Adipocyte (in vitro differentiated cells): ENCODE data around the gene HNRNPA1L2.
"Not testable (repeated sequence)": the region's sequence is repeated elsewhere in the genome, so short reads cannot be mapped to it uniquely, and the experiment has no call there.

Experiments used
- DNase-seq: peaks from one replicate; pipeline ENCODE4 v3.0.0-alpha.2; 2015; ENCODE audit warnings: low read depth
- H3K27me3 ChIP-seq: replicated peaks from 2 replicates; pipeline ENCODE4 v1.7.0; 2013; ENCODE audit warnings: mild to moderate bottlenecking, low read length, moderate library complexity; ENCODE audit not compliant: control insufficient read depth, insufficient read depth
- H3K36me3 ChIP-seq: 2 replicates; pipeline ENCODE4 v1.7.0; 2013; ENCODE audit warnings: low read length, mild to moderate bottlenecking, moderate library complexity; ENCODE audit not compliant: control insufficient read depth, insufficient read depth, severe bottlenecking
- H3K4me1 ChIP-seq: 2 replicates; pipeline ENCODE4 v1.7.0; 2013; ENCODE audit warnings: mild to moderate bottlenecking, low read length, moderate library complexity; ENCODE audit not compliant: control insufficient read depth, insufficient read depth
- H3K4me3 ChIP-seq: 2 replicates; pipeline ENCODE4 v1.7.0; 2013; ENCODE audit warnings: mild to moderate bottlenecking, low read length, moderate library complexity
- H3K9ac ChIP-seq: 2 replicates; pipeline ENCODE4 v1.7.0; 2013; ENCODE audit warnings: mild to moderate bottlenecking, low read length, moderate library complexity
- H3K9me3 ChIP-seq: 2 replicates; pipeline ENCODE4 v1.7.0; 2013; ENCODE audit warnings: mild to moderate bottlenecking, low read length, moderate library complexity; ENCODE audit not compliant: control insufficient read depth

The HNRNPA1L2 gene

DNA sequence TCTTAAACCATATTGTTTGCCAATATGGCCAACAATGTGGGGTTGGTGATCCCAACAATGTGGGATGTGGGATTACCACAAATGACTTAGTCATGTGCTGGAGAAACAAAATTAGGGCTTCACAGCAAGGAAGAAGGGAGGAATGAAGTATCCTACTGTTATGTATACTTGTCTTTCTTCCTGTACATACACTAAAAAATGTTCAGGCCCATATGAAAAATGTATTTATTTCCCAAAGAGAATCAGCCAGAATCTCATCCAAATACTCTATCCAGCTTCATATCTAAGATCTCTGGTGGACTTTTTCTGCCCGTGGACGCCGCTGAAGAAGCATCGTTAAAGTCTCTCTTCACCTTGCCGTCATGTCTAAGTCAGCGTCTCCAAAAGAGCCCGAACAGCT lies at the start of gene HNRNPA1L2:
Gene HNRNPA1L2 (plus strand): TSS at position 301 of the 400 bp plus-strand sequence. CDS start 62 bp downstream, at position 363.
- Histone ChIP-seq H3K4me3 (no peak within 1 kb of the TSS), H3K36me3 (peaks cover 12% of the 10 kb centered on the region), H3K4me1 (peaks cover 9% of the 10 kb centered on the region), H3K27me3 (no peaks in the 10 kb centered on the region), H3K9me3 (no peaks in the 10 kb centered on the region), H3K9ac (no peak within 1 kb of the TSS)
- no peak for DNase-seq

DNA sequence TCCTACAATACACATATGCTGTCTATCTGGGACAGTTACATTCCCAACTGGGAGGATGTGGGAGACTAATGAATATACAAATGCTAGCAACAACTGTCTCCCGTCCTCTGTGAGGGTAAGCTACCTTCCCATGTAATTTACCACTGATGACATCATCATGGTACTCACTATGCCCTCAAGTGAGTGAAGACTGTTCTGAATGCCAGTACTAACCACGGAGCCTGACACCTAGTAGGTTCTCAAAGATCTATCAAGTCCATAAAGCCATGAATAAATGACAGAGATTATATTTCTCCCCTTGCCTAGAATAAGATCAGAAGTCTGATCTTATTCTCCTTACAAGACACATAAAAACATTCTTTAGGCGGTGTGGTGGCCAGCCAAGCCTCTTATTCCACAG lies 49.1 kb upstream of the HNRNPA1L2 start:
- not testable (repeated sequence) for H3K36me3 ChIP-seq, H3K27me3 ChIP-seq, DNase-seq

DNA sequence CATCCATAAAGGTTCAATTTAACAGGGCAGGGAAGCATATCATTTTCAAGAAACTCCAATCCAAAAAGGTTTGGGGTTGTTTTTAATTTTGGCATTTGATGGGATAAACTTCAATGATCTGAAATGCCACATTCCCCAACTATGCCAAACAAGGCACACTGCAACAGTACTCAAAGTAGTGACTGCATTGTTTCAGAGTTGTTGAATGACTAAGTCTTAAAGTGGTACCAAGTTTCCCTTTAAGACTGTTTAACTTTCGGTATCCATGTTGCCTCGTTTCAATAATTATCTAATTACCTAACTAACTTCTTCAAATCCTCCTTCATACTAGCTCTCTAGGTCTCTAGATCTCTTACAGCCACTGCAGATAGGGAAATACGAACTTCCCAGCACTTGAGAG lies 48.4 kb upstream of the HNRNPA1L2 start:
- not testable (repeated sequence) for H3K36me3 ChIP-seq, H3K9ac ChIP-seq, H3K4me3 ChIP-seq, H3K27me3 ChIP-seq, H3K4me1 ChIP-seq, H3K9me3 ChIP-seq, DNase-seq

More for the DNA sequence above, 49.1 kb upstream of the HNRNPA1L2 start:
- H3K9me3 ChIP-seq, H3K9ac ChIP-seq, H3K4me1 ChIP-seq, H3K4me3 ChIP-seq: not testable (repeated sequence)

DNA sequence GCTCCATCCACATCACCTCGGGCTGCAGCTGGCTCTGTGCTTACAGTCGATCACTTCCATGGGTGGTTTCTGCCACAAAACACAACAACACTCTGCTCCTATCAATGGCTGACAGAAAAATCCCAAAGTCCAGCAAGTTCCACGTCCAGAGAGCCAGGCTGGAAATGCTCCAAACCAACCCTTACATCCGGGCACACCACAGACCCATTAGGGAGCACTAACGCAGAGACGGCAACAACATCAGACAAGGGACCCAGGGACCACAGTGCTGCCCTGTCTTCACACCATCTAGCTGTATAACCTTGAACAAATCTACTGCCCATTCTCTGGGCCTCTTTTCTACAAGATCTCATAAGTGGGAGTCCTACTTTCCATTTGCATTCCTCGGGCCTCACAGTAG lies 47.9 kb upstream of the HNRNPA1L2 start:
- H3K9ac ChIP-seq, H3K4me1 ChIP-seq, H3K36me3 ChIP-seq, H3K9me3 ChIP-seq, H3K4me3 ChIP-seq, DNase-seq, H3K27me3 ChIP-seq: not testable (repeated sequence)

DNA sequence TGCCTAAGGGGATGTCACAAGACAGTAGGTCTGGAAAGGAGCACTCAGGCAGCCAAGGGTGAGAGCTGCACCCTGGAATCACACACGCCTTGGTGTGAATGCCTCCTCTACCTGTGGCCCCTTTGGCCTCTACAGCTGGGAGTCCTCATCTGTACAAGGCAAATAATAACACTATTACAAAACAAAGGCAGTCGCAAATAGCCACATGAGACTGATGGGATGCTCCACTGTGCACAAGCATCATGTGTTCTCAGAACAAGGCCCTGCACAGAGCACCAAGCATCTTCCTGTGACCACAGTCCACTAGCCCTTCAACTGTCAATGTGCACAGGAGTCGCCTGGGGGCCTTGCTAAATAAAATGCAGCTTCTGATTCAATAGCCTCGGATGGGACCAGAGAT lies 44.6 kb upstream of the HNRNPA1L2 start:
- Histone ChIP-seq H3K36me3 (no peaks in the 10 kb centered on the region), H3K9ac (no peak overlapping the region), H3K4me3 (no peak overlapping the region), H3K4me1 (peaks cover 9% of the 10 kb centered on the region), H3K27me3 (no peaks in the 10 kb centered on the region), H3K9me3 (no peaks in the 10 kb centered on the region)
- no peak for DNase-seq

DNA sequence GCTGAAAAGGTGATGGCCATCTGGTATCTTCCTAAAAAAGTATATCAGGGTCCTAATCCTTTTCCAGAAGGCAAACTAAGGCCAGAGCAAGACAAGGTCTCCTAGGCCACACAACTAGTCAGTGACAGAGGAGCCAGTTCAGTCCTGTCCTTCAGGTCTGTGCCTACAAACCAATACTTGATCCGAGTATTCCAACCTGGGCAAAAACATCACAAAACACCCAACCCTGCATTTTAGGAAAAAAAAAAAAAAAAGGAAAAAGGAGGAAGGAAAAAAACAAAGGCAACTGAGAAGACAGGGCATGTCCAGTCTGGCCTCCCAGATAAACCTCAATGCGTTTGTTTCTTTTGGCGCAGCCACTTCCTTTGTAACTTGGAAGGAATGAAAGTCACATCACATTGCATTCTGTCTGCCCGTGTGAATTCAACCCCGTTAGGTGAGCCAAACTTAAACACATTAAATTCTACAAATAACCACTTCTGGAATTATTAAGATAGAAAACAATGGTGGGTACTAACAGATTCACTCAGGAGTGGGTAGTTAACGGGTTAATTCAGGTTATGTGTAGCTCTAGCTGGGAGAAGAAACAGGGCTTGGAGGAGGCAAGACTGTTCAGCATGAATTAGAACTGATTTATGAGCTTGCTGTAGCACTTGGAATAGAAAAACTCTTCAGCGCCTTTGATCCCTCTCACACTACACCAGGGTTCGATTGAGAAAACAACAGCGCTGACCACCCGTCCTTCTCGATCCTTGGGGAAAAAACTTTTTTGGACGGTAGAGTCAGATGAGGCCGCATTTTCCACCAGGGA lies 43.0 kb upstream of the HNRNPA1L2 start:
- no peaks in the 10 kb centered on the region for H3K36me3 ChIP-seq
- H3K9me3 ChIP-seq = no peaks in the 10 kb centered on the region
- H3K27me3 ChIP-seq = no peaks in the 10 kb centered on the region
- H3K4me3 ChIP-seq = peak overlapping the region; percentile 79
- H3K4me1 ChIP-seq = peaks cover 9% of the 10 kb centered on the region
- H3K9ac ChIP-seq = peak overlapping the region; percentile 85
- DNase-seq = peak; percentile 52

DNA sequence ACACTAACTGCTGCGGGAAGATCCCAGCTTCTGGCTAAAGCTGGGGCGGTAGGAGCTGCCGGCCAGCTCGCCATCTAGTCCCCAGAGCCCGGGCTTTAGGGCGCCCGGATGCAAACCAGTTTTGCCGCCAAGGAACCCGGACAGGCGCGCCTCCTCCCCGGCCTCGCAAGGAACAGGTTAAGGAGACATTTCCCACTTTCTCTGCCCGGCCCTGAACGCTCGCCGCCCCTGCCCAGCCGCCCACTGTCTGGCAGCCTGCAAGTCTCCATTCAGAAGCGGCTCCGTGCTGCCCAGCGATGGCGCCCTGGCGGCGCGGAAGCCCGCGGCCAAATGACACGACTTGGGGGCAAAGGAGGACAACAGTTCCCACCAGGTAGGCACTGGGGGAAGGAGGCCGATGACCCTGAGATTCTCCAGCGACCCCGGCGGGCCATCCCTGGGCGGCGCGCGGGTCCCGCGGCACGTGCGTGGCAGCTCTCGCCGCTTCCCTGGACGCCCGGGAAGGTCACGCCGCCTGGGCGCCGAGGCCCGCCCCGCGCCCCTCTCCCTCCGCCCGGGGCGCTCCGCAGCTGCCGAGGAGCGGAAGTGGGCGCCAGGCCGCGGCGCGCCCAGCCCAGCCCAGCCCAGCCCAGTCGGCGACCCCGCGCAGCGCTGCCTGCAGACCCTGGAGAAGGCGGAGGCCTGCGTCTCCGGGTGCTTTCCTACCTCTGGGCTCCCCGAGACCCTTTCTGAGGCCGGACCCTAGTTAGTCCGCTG lies 42.2 kb upstream of the HNRNPA1L2 start:
- Histone ChIP-seq H3K4me1 (peaks cover 9% of the 10 kb centered on the region), H3K36me3 (no peaks in the 10 kb centered on the region), H3K27me3 (no peaks in the 10 kb centered on the region), H3K9me3 (no peaks in the 10 kb centered on the region), H3K4me3 (peak overlapping the region; percentile 79), H3K9ac (peak overlapping the region; percentile 85)
- peak; percentile 69 for DNase-seq

DNA sequence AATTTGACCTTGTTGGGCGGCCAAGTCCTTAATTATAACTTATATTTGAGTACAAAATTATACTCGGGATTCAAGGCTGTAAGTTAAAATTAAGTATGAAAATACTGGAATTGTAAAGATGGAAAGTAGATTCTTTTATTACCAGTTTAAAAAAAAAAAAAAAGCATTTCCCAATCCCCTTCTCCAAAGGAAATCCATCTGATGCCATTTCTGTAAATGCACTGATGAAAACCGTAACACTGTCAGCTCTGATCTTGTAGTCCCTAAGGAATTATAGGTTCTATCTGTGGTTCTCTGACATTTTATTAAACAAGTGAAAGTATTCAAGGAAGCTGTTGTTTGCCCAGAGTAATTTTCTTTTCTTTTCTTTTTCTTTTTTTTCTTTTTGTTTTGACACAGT lies 41.6 kb upstream of the HNRNPA1L2 start:
- peak overlapping the region; percentile 85 for H3K9ac ChIP-seq
- DNase-seq = peak; percentile 38
- peak overlapping the region; percentile 79 for H3K4me3 ChIP-seq

DNA sequence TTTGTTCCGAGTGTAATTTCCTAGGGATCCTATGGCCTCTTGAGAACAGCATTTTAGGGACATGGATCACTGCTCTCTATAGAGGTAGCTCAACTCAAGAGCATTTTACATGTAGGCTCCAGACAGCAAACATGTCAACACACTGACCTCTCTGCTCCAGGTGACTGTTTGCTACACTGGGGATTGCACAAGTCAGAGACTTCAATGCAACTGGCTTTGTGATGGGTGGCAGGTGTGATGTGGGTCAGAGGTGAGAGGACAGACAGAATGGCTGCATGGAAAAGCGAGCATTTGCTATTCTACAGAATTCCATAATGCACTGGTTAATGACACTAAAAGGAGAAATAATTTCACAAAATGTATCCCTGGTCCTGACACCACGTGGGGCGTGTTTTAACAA lies 38.9 kb upstream of the HNRNPA1L2 start:
- H3K9ac ChIP-seq, DNase-seq, H3K4me3 ChIP-seq, H3K27me3 ChIP-seq, H3K4me1 ChIP-seq, H3K9me3 ChIP-seq, H3K36me3 ChIP-seq: not testable (repeated sequence)

More for the DNA sequence above, 41.6 kb upstream of the HNRNPA1L2 start:
- peaks cover 9% of the 10 kb centered on the region for H3K4me1 ChIP-seq
- no peaks in the 10 kb centered on the region for H3K9me3 ChIP-seq
- no peaks in the 10 kb centered on the region for H3K36me3 ChIP-seq
- H3K27me3 ChIP-seq = no peaks in the 10 kb centered on the region

DNA sequence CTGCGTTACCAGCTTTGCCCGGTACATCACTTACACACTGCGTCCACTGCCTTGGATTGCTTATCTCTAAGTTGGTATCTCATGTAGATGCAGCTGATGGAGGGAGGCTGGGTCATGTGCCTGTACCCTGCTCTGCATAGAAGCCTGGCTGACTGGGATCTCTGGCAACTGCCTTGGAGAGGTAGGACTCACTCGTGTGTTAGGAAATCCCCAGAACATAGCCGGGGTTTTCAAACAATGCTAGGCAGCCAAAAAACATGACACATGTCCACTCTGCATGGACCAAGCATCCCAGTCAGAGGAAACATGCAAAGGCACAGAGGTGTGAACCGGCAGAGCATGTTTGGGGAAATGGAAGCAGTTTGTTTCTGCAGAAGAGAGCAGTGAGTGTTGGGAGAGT lies 36.1 kb upstream of the HNRNPA1L2 start:
- H3K9me3 ChIP-seq, DNase-seq, H3K36me3 ChIP-seq, H3K27me3 ChIP-seq, H3K4me3 ChIP-seq, H3K4me1 ChIP-seq, H3K9ac ChIP-seq: not testable (repeated sequence)

DNA sequence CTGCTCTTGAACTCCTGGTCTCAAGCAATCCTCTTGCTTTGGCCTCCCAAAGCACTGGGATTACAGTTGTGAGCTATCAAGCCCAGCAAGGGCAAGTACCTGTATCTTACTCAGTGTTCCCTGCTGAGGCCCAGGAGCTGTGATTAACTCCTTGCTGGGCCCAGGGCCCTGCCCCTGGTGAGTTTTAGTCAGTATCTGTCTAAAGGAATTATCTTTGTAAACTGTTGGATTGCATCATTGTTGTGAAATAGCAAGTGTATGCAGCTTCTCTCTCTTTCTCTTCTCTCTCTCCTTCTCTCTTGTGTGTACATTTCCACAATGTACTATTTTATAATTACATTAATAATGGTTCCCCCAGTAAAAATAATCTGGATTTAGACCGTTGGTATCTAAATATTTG lies 35.4 kb upstream of the HNRNPA1L2 start:
- H3K27me3 ChIP-seq = not testable (repeated sequence)
- peak; percentile 55 for DNase-seq

More for the DNA sequence above, 35.4 kb upstream of the HNRNPA1L2 start:
- not testable (repeated sequence) for H3K4me1 ChIP-seq, H3K36me3 ChIP-seq, H3K9me3 ChIP-seq, H3K4me3 ChIP-seq, H3K9ac ChIP-seq
